ENCODE measurements around the gene IPO11. TPM values are rescaled to one million over a fixed set of nuclear protein-coding genes. Genes with fewer than 3 reads are reported as not detected.

The IPO11 gene
- total and polyA plus RNA-seq, 10 donors: 7.8 to 42.2 (median 34.0) TPM

DNA sequence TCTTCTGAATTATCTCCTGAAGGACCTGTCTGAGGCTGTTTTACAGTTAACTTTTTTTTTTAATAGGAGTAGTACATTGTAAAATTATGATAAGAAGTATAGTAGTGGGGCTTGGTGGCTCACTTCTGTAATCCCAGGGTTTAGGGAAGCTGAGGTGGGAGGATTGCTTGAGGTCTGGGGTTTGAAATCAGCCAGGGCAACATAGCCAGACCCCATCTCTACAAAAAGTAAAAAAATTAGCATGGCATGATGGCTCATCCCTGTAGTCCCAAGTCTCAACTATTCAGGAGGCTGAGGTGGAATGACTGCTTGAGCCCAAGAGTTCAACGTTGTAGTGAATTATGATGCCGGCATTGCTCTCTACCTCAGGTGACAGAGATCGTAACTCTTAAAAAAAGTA is 7.0 kb downstream of the IPO11 start:
- Histone ChIP-seq H3K27ac (no peak overlapping the region), H3K4me1 (peaks cover 0 to 23% (median 3%) of the 10 kb centered on the region in 6 donors), H3K27me3 (replicated peaks in 1 of 7) (no peaks in the 10 kb centered on the region), H3K36me3 (peaks cover 0 to 12% (median 0%) of the 10 kb centered on the region in 6 donors), H3K9me3 (no peaks in the 10 kb centered on the region), H3K4me3 (no peak overlapping the region)
- TF ChIP-seq POLR2A (IDR thresholded peaks at IDR 0.05) (no peak), POLR2AphosphoS5 (IDR thresholded peaks at IDR 0.05) (no peak)
- TF ChIP-seq, protein P1, sequence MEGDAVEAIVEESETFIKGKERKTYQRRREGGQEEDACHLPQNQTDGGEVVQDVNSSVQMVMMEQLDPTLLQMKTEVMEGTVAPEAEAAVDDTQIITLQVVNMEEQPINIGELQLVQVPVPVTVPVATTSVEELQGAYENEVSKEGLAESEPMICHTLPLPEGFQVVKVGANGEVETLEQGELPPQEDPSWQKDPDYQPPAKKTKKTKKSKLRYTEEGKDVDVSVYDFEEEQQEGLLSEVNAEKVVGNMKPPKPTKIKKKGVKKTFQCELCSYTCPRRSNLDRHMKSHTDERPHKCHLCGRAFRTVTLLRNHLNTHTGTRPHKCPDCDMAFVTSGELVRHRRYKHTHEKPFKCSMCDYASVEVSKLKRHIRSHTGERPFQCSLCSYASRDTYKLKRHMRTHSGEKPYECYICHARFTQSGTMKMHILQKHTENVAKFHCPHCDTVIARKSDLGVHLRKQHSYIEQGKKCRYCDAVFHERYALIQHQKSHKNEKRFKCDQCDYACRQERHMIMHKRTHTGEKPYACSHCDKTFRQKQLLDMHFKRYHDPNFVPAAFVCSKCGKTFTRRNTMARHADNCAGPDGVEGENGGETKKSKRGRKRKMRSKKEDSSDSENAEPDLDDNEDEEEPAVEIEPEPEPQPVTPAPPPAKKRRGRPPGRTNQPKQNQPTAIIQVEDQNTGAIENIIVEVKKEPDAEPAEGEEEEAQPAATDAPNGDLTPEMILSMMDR (IDR thresholded peaks at IDR 0.05 in 8 of 11, conservative IDR thresholded peaks at IDR 0.05 in 3 of 11): no peak
- intact Hi-C loops (cut with DNase I; ENCODE audit: low total_unique reads): no loop called here
- no peak for DNase-seq
- 91 to 100% (median 97%) methylated on average over 3 of the region's 3 CpGs for WGBS, 5 donors

DNA sequence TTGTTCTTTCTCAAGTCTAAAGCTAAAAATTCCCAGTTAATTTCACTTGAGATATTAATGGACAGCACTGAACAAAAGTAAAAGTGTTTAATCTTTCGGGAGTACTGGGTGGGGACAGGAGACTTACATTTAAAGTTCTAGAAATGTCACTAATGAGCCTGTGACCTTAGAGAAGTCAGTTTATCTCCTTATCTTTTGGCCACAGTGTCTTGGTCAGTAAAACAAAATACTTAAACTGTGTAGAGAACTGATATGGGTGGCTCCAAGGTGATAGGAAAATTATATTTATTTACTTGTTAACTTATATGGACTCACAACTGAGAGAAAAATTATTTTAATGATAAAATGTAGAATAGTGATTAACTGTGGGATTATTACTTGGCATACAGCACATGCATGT is 8.9 kb downstream of the IPO11 start:
- no peak for TF ChIP-seq POLR2AphosphoS5 (IDR thresholded peaks at IDR 0.05)
- no peak for TF ChIP-seq POLR2A (IDR thresholded peaks at IDR 0.05)
- TF ChIP-seq, protein P1 (IDR thresholded peaks at IDR 0.05 in 8 of 11, conservative IDR thresholded peaks at IDR 0.05 in 3 of 11): no peak
- no peak for DNase-seq
- Histone ChIP-seq H3K4me1 (peaks cover 0 to 12% (median 0%) of the 10 kb centered on the region in 6 donors), H3K36me3 (peaks cover 0 to 19% (median 0%) of the 10 kb centered on the region in 6 donors), H3K9me3 (no peaks in the 10 kb centered on the region), H3K4me3 (no peak overlapping the region), H3K27me3 (replicated peaks in 1 of 7) (no peaks in the 10 kb centered on the region), H3K27ac (no peak overlapping the region)
- WGBS, 5 donors: 79 to 100% (median 88%) methylated on average over 1 of the region's 1 CpG
- intact Hi-C loops (cut with DNase I; ENCODE audit: low total_unique reads): no loop called here

DNA sequence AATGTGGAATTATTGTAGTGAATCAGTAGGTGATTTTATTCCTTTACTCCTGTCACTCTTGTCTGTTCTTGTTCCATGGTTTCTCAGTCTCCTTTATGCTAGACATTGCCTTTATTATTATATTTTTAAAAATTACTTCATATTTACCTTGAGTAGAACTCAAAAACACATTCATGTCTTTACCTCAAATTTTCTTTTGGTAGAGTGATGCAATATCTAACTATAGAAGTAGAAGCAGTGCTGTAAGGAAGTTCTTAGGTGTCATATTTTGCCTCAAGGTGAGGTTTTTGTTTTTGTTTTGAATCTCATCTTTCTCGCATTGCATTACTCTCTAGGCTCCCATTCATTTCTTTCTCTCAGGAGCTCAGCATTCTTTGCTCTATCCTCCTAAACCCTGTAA is 12.2 kb downstream of the IPO11 start:
- 92 to 100% (median 95%) methylated on average over 1 of the region's 1 CpG for WGBS, 5 donors
- intact Hi-C loops (cut with DNase I; ENCODE audit: low total_unique reads): no loop called here
- DNase-seq: no peak
- H3K27me3 ChIP-seq (replicated peaks in 1 of 7): no peaks in the 10 kb centered on the region
- no peak overlapping the region for H3K27ac ChIP-seq
- no peaks in the 10 kb centered on the region for H3K9me3 ChIP-seq
- H3K4me1 ChIP-seq: no peaks in the 10 kb centered on the region
- peaks cover 0 to 12% (median 0%) of the 10 kb centered on the region in 6 donors for H3K36me3 ChIP-seq
- TF ChIP-seq POLR2AphosphoS5 (IDR thresholded peaks at IDR 0.05) (no peak), POLR2A (IDR thresholded peaks at IDR 0.05) (no peak)
- TF ChIP-seq, protein P1 (IDR thresholded peaks at IDR 0.05 in 8 of 11, conservative IDR thresholded peaks at IDR 0.05 in 3 of 11): no peak
- H3K4me3 ChIP-seq: no peak overlapping the region

DNA sequence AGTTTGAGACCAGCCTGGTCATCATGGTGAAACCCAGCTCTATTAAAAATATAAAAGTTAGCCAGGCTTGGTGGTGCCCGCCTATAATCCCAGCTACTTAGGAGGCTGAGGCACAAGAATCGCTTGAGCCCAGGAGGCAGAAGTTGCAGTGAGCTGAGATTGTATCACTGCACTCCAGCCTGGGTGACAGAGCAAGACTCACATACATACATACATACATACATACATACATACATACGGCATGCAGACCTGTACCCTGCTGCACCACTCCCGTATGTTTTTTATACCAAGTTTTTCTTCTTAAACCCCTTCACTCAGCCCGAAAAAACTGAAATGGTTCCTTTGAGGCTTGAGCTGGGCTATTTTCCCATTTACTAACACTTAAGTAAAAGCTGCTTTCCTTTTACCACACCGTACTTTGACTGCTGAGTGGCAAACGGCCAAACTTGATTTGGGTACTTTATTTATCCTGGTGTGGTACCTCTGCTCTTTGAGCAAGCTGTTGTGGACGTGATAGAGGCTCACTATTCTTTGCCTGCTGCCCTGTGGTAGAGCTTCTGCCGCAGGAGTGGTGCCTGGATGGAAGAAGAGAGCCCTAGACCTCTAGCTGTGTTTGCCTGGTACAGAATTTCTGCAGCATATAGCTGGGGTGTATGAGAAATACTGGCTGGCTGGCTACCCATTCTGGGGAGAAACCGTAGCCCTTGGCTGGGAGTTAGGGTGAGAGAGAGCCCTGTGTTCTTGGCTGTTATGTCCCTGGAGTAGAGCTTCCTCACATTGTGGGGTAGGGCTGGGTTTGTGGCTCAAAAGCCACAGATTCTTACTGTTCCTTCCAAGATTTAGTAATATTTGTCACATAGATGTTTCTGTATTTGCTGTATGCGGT is 19.4 kb downstream of the IPO11 start:
- intact Hi-C loops (cut with DNase I; ENCODE audit: low total_unique reads): no loop called here
- H3K9me3 ChIP-seq: no peaks in the 10 kb centered on the region
- H3K36me3 ChIP-seq: peaks cover 0 to 21% (median 0%) of the 10 kb centered on the region in 6 donors
- DNase-seq: no peak
- 63 to 89% (median 78%) methylated on average over 11 of the region's 11 CpGs for WGBS, 5 donors
- H3K4me1 ChIP-seq: peaks cover 0 to 21% (median 12%) of the 10 kb centered on the region in 6 donors
- no peaks in the 10 kb centered on the region for H3K27me3 ChIP-seq (replicated peaks in 1 of 7)
- TF ChIP-seq, protein P1 (IDR thresholded peaks at IDR 0.05 in 8 of 11, conservative IDR thresholded peaks at IDR 0.05 in 3 of 11): no peak
- TF ChIP-seq POLR2AphosphoS5 (IDR thresholded peaks at IDR 0.05) (no peak), POLR2A (IDR thresholded peaks at IDR 0.05) (no peak)
- peak overlapping the region in 3 of 8 donors; percentile 1 to 43 (median 11) for H3K27ac ChIP-seq
- H3K4me3 ChIP-seq: no peak overlapping the region

All from spleen (tissue), 11 donors.